ENCODE measurements around the gene CEP290. TPM values are rescaled to one million over a fixed set of nuclear protein-coding genes. Genes with fewer than 3 reads are reported as not detected.

Gene CEP290
- total RNA-seq, 1 experiment from 2014 or later: 12.8 TPM

DNA sequence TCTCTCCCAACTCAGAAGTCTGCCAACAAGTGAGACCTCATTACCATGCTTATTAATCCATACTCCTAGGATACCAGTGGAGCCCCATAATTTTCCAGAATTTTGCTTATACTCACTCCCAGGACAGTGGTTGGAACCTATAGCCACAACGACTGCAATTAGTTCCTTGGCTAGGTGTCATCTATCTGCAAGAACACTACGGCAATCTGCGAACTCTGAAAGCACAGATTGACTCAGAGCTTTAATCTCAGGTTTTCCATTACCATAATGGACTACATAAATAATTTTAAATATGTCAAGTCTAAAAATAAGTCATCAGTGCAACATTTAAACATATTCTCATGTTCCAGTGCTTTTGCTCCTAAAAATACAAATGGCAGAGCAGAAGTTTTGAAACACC, 33.7 kb upstream of the CEP290 start:
- no peaks in the 10 kb centered on the region for H3K79me2 ChIP-seq (ENCODE audit: insufficient read depth, low read length)
- peaks cover 8 to 35% (median 29%) of the 10 kb centered on the region in 3 experiments; a peak in 6 of 7 replicates for H3K36me3 Mint-ChIP-seq (ENCODE audit: insufficient read depth in 1 of 3, low read depth in 3 of 3)

More for the DNA sequence above, 33.7 kb upstream of the CEP290 start:
- no peak overlapping the region for H3K4ac ChIP-seq (ENCODE audit: low read depth, low read length)
- no CpG with 5 or more reads among the region's 3 CpGs for WGBS (ENCODE audit: extremely low coverage, insufficient read length, low lambda C conversion rate)
- H3K79me1 ChIP-seq (ENCODE audit: insufficient read depth, low read depth, low read length, poor library complexity, severe bottlenecking): no peaks in the 10 kb centered on the region
- no peak overlapping the region for H3K18ac ChIP-seq (ENCODE audit: insufficient read length, low read depth, low read length)
- no peak overlapping the region for H2BK20ac ChIP-seq (ENCODE audit: low read depth, low read length, poor library complexity, severe bottlenecking)
- no peak overlapping the region for H3K9ac ChIP-seq (ENCODE audit: extremely low read depth, insufficient read length, low read length)
- H3K27me3 Mint-ChIP-seq (ENCODE audit: low read depth): no peaks in the 10 kb centered on the region
- no peak overlapping the region for H3K27ac ChIP-seq (ENCODE audit: insufficient read length, low read depth, low read length)
- H3K14ac ChIP-seq (ENCODE audit: insufficient read depth, low read length): no peak overlapping the region
- H2BK15ac ChIP-seq (ENCODE audit: low read depth, low read length): no peak overlapping the region
- H3T11ph ChIP-seq (ENCODE audit: low read length): no peak overlapping the region
- no peak overlapping the region for H3K4me3 Mint-ChIP-seq
- H2BK12ac ChIP-seq (ENCODE audit: insufficient read length, low read depth, low read length): no peak overlapping the region
- no peak overlapping the region for H3K4me2 ChIP-seq (ENCODE audit: insufficient read depth, insufficient read length, low read length)
- H4K5ac ChIP-seq (ENCODE audit: insufficient read length, low read depth, low read length): no peak overlapping the region
- H4K20me1 ChIP-seq (ENCODE audit: control insufficient read depth, insufficient read depth, insufficient read length): no peaks in the 10 kb centered on the region
- H3K4me1 Mint-ChIP-seq: no peaks in the 10 kb centered on the region
- H2AFZ ChIP-seq (ENCODE audit: low read length): no peak overlapping the region
- no peak overlapping the region for H2BK5ac ChIP-seq (ENCODE audit: insufficient read length, low read length)
- H3K56ac ChIP-seq (ENCODE audit: insufficient read length, low read depth, low read length): no peak overlapping the region
- no peaks in the 10 kb centered on the region for H3K27me3 ChIP-seq (ENCODE audit: insufficient read depth, low read length)
- no peak overlapping the region for H2AK5ac ChIP-seq (ENCODE audit: insufficient read length, low read length)
- no peak overlapping the region for H2BK120ac ChIP-seq (ENCODE audit: low read depth, low read length, poor library complexity, severe bottlenecking)
- H3K9me3 ChIP-seq (ENCODE audit: control insufficient read depth, low read depth, low read length): no peaks in the 10 kb centered on the region
- no peak overlapping the region for H4K8ac ChIP-seq (replicated peaks; ENCODE audit: insufficient read length, low read depth, low read length)
- DNase-seq: no peak
- H3K9me3 Mint-ChIP-seq: no peaks in the 10 kb centered on the region
- H3K23ac ChIP-seq (ENCODE audit: insufficient read length, low read depth, low read length): no peak overlapping the region
- H3K27ac Mint-ChIP-seq: no peak overlapping the region
- H3K4me1 ChIP-seq (ENCODE audit: insufficient read depth, low read length): no peaks in the 10 kb centered on the region
- H4K91ac ChIP-seq (ENCODE audit: insufficient read length, low read depth, low read length): no peak overlapping the region
- H3K23me2 ChIP-seq (ENCODE audit: insufficient read length, low read depth, low read length, poor library complexity, severe bottlenecking): no peaks in the 10 kb centered on the region
- TF ChIP-seq, protein P1, sequence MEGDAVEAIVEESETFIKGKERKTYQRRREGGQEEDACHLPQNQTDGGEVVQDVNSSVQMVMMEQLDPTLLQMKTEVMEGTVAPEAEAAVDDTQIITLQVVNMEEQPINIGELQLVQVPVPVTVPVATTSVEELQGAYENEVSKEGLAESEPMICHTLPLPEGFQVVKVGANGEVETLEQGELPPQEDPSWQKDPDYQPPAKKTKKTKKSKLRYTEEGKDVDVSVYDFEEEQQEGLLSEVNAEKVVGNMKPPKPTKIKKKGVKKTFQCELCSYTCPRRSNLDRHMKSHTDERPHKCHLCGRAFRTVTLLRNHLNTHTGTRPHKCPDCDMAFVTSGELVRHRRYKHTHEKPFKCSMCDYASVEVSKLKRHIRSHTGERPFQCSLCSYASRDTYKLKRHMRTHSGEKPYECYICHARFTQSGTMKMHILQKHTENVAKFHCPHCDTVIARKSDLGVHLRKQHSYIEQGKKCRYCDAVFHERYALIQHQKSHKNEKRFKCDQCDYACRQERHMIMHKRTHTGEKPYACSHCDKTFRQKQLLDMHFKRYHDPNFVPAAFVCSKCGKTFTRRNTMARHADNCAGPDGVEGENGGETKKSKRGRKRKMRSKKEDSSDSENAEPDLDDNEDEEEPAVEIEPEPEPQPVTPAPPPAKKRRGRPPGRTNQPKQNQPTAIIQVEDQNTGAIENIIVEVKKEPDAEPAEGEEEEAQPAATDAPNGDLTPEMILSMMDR (conservative IDR thresholded peaks at IDR 0.05): no peak

Measured in H9 (cell line).